H1 (cell line): Measurements from ENCODE around the gene BMP4. TPM values are rescaled to one million over a fixed set of nuclear protein-coding genes. Genes with fewer than 3 reads are reported as not detected.

Source experiments
- E2F6 ChIP-seq: IDR thresholded peaks from 2 replicates; pipeline ENCODE4 v1.6.1; 2012; ENCODE audit warnings: inconsistent platforms
- HDAC6 ChIP-seq: IDR thresholded peaks from one replicate; pipeline ENCODE4 v1.7.1; 2012; ENCODE audit warnings: low read depth, mild to moderate bottlenecking, inconsistent platforms, low read length, moderate library complexity
- ZNF274 ChIP-seq: IDR thresholded peaks from 2 replicates; pipeline ENCODE4 v1.7.0; 2012; ENCODE audit warnings: low read length, borderline replicate concordance; ENCODE audit errors: extremely low read depth
- polyA plus RNA-seq, 7 experiments: library from polyadenylated mRNA; depleted of rRNA in 3 of 7; stranded (reverse) in 5 of 7; unstranded in 2 of 7; fragments of >200 nt in 5 of 7; fragments of 200-250 nt in 2 of 7; gene quantifications; 1 replicate in 5 of 7; 2 replicates in 1 of 7; 4 replicates in 1 of 7; pipeline versions ENCODE4 v1.2.1 to v1.2.3, GENCODE V29; 2011 to 2013; ENCODE audit warnings: missing spikeins in 2 of 7, mixed read lengths in 2 of 7
- total RNA-seq: library from RNA; stranded (reverse); fragmentation: NEBNext Ultra II Directional; extraction: Animal tissue kit (Norgen Biotek cat#: 25700); gene quantifications from 2 replicates; pipeline ENCODE4 v1.2.1, GENCODE V29; 2021

Gene BMP4
- total and polyA plus RNA-seq, 2 of the 8 experiments (the other 6 are each of a cell fraction or from before 2014, with no cell fraction given) = 2.3 to 5.4 TPM

DNA sequence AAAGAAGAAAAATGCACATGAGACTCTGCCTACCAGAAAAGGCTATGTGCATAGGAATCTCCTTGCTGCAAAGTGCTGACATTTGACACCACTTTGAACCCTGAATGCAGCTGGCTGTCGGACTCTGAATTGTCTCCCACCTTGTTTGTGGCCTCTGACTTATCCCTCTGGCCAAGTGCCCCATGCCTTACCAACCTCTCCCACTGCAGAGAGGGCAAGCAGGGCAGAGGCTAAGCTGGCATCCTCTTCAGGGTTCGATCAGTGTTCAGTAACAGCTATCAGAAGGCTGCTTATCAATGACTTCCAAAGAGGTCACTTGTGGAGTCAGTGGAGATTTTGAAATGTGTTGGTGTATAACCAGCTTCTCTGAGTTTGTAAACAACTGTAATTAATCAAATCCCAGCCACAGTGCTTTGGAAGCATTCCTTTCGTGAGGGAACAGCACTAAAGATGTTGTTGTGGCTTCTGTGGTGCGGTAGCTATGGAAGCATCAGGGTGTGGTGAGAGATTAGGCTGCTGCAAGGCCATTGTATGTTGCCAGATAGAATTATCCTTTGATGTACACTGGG lies 22.6 kb upstream of the BMP4 start (continued):
- TF ChIP-seq ZNF274 (no peak), HDAC6 (no peak), E2F6 (no peak)
